ENCODE data around the gene MAST4. TPM values are rescaled to one million over a fixed set of nuclear protein-coding genes. Genes with fewer than 3 reads are reported as not detected.

The MAST4 gene
- total RNA-seq, 1 experiment from 2014 or later = 10.9 TPM

DNA sequence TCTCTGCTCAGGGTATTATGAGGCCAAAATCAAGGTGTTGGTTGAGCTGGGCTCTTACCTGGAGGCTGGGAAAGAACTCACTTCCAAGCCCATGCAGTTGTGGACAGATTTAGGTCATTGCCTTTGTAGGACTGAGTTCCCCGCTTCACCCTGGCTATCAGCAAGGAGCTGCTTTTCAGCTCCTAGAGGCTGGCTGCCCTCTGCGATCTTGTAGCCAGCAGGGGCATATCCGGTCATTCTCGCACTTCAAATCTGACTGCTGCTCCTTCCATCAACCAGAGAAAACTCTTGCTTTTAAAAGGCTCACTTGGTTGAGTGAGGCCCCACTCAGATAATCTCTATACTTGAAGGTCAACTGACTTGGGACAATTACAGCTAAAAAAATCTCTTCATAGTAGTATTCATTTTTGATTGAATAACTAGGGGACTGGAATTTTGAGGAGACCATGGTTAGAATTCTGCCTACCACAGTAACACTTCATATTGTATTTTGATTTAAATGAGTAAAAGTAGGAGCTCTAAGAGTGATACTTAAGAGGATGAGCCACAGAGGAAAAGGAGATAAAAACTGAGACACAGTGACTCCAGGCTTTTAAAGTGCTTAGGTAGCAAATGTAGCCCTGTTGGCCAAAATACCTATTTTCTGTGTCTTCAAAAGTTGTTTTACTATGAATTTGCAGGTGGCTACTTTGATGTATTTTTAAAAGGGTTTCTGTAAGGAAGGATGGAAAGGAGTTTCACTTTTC lies 463.0 kb downstream of the MAST4 start:
- CTCF ChIA-PET = no interaction called here
- H3K27ac Mint-ChIP-seq (ENCODE audit: unreplicated experiment) = no peak overlapping the region
- intact Hi-C loops (cut with micrococcal nuclease; ENCODE audit: unreplicated experiment) = no loop called here

DNA sequence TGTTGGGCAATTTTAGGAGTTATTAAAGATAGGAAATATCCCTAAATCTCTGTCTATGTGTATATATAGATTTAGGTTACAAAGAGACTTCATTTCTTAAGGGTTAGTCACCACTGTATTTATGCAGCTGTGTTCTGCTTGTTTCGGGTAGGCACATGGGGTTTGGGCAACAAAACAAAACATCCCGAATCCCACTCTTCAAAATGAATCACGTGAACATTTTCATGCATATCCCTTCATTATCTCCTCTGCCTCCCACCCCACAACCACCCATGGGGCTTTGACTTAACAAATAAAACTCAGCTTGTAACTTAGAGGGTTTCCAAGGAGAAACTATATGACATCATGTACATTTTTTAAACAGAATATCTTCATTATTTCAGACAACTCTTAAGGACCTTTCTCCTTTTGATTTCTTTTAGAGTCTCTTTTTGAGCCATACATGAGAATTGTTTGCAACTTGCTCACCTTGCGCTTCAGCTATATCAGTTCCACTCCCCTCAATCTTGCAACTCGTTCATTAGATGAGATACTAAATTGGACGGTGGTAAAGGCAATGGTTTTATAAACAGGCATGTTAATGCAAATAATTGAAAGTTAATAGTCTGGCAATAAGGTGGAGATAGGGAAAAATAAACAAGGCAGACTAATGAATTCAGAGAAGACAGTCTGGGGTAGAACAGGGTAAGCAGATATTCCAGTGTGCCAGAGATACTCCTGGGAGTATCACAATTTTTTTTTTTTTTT lies 463.7 kb downstream of the MAST4 start:
- no TSS peak for BruUV-seq (replicated peaks)
- TF ChIP-seq, protein P1, sequence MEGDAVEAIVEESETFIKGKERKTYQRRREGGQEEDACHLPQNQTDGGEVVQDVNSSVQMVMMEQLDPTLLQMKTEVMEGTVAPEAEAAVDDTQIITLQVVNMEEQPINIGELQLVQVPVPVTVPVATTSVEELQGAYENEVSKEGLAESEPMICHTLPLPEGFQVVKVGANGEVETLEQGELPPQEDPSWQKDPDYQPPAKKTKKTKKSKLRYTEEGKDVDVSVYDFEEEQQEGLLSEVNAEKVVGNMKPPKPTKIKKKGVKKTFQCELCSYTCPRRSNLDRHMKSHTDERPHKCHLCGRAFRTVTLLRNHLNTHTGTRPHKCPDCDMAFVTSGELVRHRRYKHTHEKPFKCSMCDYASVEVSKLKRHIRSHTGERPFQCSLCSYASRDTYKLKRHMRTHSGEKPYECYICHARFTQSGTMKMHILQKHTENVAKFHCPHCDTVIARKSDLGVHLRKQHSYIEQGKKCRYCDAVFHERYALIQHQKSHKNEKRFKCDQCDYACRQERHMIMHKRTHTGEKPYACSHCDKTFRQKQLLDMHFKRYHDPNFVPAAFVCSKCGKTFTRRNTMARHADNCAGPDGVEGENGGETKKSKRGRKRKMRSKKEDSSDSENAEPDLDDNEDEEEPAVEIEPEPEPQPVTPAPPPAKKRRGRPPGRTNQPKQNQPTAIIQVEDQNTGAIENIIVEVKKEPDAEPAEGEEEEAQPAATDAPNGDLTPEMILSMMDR (IDR thresholded peaks at IDR 0.05; ENCODE audit: unreplicated experiment) = no peak
- DNase-seq = no peak
- intact Hi-C loops (cut with micrococcal nuclease; ENCODE audit: unreplicated experiment) = no loop called here
- Mint-ChIP-seq H3K4me3 (ENCODE audit: low read depth, unreplicated experiment) (no peak overlapping the region), H3K36me3 (ENCODE audit: insufficient read depth, unreplicated experiment) (no peaks in the 10 kb centered on the region), H3K27ac (ENCODE audit: unreplicated experiment) (no peak overlapping the region), H3K27me3 (ENCODE audit: unreplicated experiment) (no peaks in the 10 kb centered on the region), H3K9me3 (ENCODE audit: low read depth, unreplicated experiment) (peaks cover 4% of the 10 kb centered on the region), H3K4me1 (ENCODE audit: low read depth, unreplicated experiment) (peaks cover 7% of the 10 kb centered on the region)
- CTCF ChIA-PET = interaction anchor here (0.7 kb wide), 1 partner anchor 50 kb away, joined by 3 read pairs; no protein-coding TSS in a partner anchor

More for the DNA sequence above, 463.0 kb downstream of the MAST4 start:
- peaks cover 7% of the 10 kb centered on the region for H3K4me1 Mint-ChIP-seq (ENCODE audit: low read depth, unreplicated experiment)
- no peak for DNase-seq
- BruUV-seq (replicated peaks) = no TSS peak
- no peaks in the 10 kb centered on the region for H3K36me3 Mint-ChIP-seq (ENCODE audit: insufficient read depth, unreplicated experiment)
- no peak overlapping the region for H3K4me3 Mint-ChIP-seq (ENCODE audit: low read depth, unreplicated experiment)
- peaks cover 4% of the 10 kb centered on the region for H3K9me3 Mint-ChIP-seq (ENCODE audit: low read depth, unreplicated experiment)
- TF ChIP-seq, protein P1 (IDR thresholded peaks at IDR 0.05; ENCODE audit: unreplicated experiment) = no peak
- no peaks in the 10 kb centered on the region for H3K27me3 Mint-ChIP-seq (ENCODE audit: unreplicated experiment)

DNA sequence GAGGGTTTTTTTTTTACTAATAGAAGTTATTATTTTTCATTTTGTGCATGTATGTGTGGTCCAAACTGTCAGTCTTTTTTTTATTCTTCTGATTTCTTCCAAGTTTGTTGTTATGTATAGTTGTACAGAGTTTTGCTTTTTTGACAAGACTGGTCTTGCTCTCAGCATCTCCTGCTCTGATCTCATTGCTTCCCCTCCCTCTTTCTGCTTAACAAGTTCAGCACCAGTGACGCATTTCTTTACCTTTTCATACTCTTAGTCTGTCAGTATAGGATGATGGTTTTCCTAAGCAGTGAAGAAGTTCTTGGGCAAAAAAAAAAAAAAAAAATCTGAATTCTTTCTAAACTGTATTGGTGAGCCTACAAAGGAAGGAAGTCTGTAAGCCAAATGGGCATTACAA lies 465.3 kb downstream of the MAST4 start:
- CTCF ChIA-PET = no interaction called here
- DNase-seq = no peak
- Mint-ChIP-seq H3K27ac (ENCODE audit: unreplicated experiment) (no peak overlapping the region), H3K4me3 (ENCODE audit: low read depth, unreplicated experiment) (no peak overlapping the region), H3K27me3 (ENCODE audit: unreplicated experiment) (no peaks in the 10 kb centered on the region), H3K9me3 (ENCODE audit: low read depth, unreplicated experiment) (peaks cover 4% of the 10 kb centered on the region), H3K36me3 (ENCODE audit: insufficient read depth, unreplicated experiment) (no peaks in the 10 kb centered on the region), H3K4me1 (ENCODE audit: low read depth, unreplicated experiment) (peaks cover 9% of the 10 kb centered on the region)
- intact Hi-C loops (cut with micrococcal nuclease; ENCODE audit: unreplicated experiment) = no loop called here
- TF ChIP-seq, protein P1 (IDR thresholded peaks at IDR 0.05; ENCODE audit: unreplicated experiment) = no peak
- no TSS peak for BruUV-seq (replicated peaks)

DNA sequence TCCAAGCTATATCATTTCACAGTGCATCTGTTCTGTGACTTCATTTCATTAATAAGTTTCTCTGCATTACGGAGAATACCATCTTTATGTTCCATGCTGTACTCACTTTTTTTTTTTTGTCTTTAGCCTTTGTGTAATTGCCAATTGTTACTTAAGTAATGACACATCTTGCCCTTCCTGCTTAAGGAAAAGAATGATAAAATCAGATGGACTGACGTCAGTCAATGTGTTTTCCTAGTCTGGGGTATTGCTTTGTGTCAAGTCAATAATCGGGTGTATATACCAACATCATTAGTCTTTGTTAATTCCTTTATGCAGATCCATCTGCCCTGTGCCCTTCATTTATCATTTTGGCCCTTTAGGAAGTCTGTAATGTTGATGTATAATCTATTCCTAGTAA lies 466.9 kb downstream of the MAST4 start:
- BruUV-seq (replicated peaks) = no TSS peak
- no peaks in the 10 kb centered on the region for H3K27me3 Mint-ChIP-seq (ENCODE audit: unreplicated experiment)
- peaks cover 16% of the 10 kb centered on the region for H3K4me1 Mint-ChIP-seq (ENCODE audit: low read depth, unreplicated experiment)
- H3K4me3 Mint-ChIP-seq (ENCODE audit: low read depth, unreplicated experiment) = no peak overlapping the region
- no peaks in the 10 kb centered on the region for H3K36me3 Mint-ChIP-seq (ENCODE audit: insufficient read depth, unreplicated experiment)
- intact Hi-C loops (cut with micrococcal nuclease; ENCODE audit: unreplicated experiment) = no loop called here
- TF ChIP-seq, protein P1 (IDR thresholded peaks at IDR 0.05; ENCODE audit: unreplicated experiment) = no peak
- H3K27ac Mint-ChIP-seq (ENCODE audit: unreplicated experiment) = no peak overlapping the region
- CTCF ChIA-PET = no interaction called here
- no peak for DNase-seq
- peaks cover 5% of the 10 kb centered on the region for H3K9me3 Mint-ChIP-seq (ENCODE audit: low read depth, unreplicated experiment)
